A172 (cell line): ENCODE results near the gene C1orf116. TPM values are rescaled to one million over a fixed set of nuclear protein-coding genes. Genes with fewer than 3 reads are reported as not detected.
A peak's percentile ranks its signal among the peaks of the same experiment; 100 is the strongest.

ENCODE experiments used
- DNase-seq: peaks from one replicate; pipeline ENCODE4 v3.0.0-alpha.2; 2015; ENCODE audit warnings: low spot score
- total RNA-seq: library from RNA; depleted of rRNA; stranded (reverse); fragments of >200 nt; shearing (Covaris generic); gene quantifications from 2 replicates; pipeline ENCODE4 v1.2.3, GENCODE V29; 2014; rRNA removed

C1orf116 gene
- total RNA-seq, 1 experiment from 2014 or later: 1.4 TPM

GRCh38 chr1:206998816-206999215 lies 33.7 kb downstream of the C1orf116 start:
- DNase-seq: no peak

- no peak for DNase-seq
Observed at GRCh38 chr1:206992790-206993189, 39.8 kb downstream of the C1orf116 start.

GRCh38 chr1:206987873-206988272 lies 44.7 kb downstream of the C1orf116 start:
- DNase-seq: no peak

DNA sequence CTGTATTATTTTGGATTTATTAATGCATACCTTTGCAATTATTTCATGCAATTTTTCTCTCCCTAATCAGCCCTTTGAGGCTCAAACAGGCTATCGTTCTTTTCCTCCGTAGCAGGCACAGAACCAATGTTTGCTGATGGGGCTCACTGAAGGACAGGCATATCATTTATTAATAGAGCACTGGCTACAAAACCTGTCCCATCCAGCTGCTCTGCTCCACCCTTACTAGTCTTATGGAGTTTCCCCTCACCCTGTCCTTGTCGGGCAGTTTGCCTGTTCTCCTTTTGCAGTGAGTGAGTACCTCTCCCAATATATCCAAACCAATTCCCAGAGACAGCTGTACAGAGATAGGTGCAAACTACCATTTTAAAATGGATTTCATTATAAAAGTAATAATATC lies 45.7 kb downstream of the C1orf116 start:
- no peak for DNase-seq

- DNase-seq: no peak
Observed at GRCh38 chr1:206986402-206986801, 46.2 kb downstream of the C1orf116 start.

GRCh38 chr1:206985162-206985749 lies 47.3 kb downstream of the C1orf116 start:
- no peak for DNase-seq

DNA sequence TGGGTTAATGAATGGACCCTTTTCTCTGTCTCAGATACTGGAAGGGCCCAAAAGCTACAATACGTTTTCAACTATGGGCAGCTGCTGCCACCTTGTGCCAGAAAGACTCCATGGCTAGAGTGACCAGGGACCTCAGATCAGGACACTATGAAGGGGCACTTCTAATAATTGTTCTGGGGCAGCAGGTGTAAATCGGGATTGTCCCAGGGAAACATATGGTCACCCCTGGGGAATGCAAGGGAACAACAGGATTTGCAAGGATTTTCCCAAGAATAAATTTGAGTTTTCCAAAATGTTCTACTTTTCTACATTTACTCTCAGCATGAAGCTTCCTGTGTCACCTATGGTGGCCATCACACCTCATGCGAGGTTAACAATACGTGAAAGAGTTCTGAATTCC lies 50.3 kb downstream of the C1orf116 start:
- peak; percentile 51 for DNase-seq

- peak; percentile 23 for DNase-seq
Observed at GRCh38 chr1:206979379-206980043, 53.0 kb downstream of the C1orf116 start.

- no peak for DNase-seq
Observed at GRCh38 chr1:206978259-206978658, 54.3 kb downstream of the C1orf116 start.

DNA sequence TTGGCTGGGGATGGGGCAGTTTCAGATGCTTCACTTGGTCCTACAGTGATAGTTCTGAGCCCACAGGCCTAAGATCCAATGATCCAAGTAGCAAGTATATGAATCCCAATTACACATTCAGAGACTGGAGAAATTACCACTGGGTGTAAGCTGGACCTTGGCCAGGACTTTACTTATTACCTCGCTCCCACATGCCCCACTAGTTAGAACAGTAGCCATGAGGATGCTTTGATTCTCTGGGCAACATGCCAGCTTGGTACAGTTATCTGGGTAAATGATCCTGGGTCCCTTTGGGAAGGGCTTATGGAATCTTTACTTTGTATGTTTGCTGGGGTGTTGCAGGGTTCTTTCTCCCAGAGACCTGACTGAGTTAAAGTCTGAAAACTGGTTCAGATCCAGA lies 57.2 kb downstream of the C1orf116 start:
- no peak for DNase-seq

DNA sequence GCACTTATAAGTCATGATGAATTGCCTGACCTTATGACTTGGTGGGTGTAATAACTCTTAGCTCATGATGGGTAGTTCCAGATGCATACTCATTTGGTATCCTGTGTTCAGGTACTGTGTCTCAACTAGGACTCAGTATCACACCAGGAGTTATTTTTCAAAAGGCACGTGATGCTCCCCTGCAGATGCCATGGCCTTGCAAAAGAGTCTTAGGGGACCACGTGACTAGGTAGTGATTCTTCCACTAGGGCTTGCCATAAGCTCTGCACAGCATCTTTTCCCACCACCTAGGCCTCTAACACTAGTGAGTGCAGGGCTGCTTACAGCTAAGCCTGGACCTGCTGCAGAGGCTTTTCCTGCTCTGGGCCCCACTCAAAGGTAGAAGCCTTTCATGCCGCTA lies 58.4 kb downstream of the C1orf116 start:
- DNase-seq: no peak

GRCh38 chr1:206972728-206973127 lies 59.8 kb downstream of the C1orf116 start:
- DNase-seq: no peak

GRCh38 chr1:206971029-206971655 lies 61.4 kb downstream of the C1orf116 start:
- no peak for DNase-seq

DNA sequence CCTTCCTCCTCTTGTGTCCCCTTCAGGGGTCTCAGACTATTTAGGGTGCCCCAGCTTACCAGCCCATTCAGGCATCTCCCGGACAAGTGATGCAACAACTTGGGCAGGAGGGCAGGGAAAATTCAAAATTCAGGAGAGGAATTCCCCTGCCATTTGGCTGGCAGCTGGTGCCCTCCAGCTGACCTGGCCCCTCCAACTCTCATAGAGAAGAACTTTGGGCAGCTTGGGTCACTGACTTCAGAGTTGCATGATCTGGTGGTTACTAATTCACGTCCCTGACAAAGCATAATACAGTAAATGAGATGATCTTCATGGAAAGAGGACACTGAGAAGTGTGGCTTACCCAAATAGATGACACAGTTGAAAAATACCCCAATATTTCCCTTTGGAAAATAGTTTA lies 62.1 kb downstream of the C1orf116 start, which contains the start of gene FCAMR:
TSS of gene FCAMR (minus strand) at position 15 of the 400 bp plus-strand sequence. CDS start 335 bp downstream, outside the sequence.
- DNase-seq: no peak

GRCh38 chr1:206969090-206969489 lies 63.5 kb downstream of the C1orf116 start:
- DNase-seq: no peak

Other genes with a start within 250 kb of the C1orf116 start
- not detected in 2 replicates for gene IL20, start 167.1 kb downstream of the C1orf116 start, total RNA-seq
- gene IL24, start 135.3 kb downstream of the C1orf116 start, total RNA-seq: not detected in 2 replicates
- 3.6 and 4.0 TPM in 2 replicates for gene FCMR, start 110.8 kb downstream of the C1orf116 start, total RNA-seq
- not detected in 2 replicates for gene PIGR, start 86.3 kb downstream of the C1orf116 start, total RNA-seq
- gene FCAMR, start 62.3 kb downstream of the C1orf116 start, total RNA-seq: not detected in 2 replicates
- 4.4 and 5.1 TPM in 2 replicates for gene YOD1, start 18.5 kb upstream of the C1orf116 start, total RNA-seq
- gene PFKFB2, start 20.5 kb upstream of the C1orf116 start, total RNA-seq: 15.6 and 17.4 TPM in 2 replicates
- 7.3 and 11.1 TPM in 2 replicates for gene C4BPB, start 56.1 kb upstream of the C1orf116 start, total RNA-seq
- not detected in 2 replicates for gene C4BPA, start 71.5 kb upstream of the C1orf116 start, total RNA-seq